Measurements from ENCODE around the gene POLR2A.
"Not testable (repeated sequence)": the region's sequence is repeated elsewhere in the genome, so short reads cannot be mapped to it uniquely, and the experiment has no call there.

POLR2A gene

GRCh38 chr17:7460850-7461660 is 23.1 kb upstream of the POLR2A start:
- no peak for DNase-seq

- DNase-seq = no peak
Observed at GRCh38 chr17:7462474-7463371, 21.4 kb upstream of the POLR2A start.

GRCh38 chr17:7463372-7463846 is 20.8 kb upstream of the POLR2A start:
- DNase-seq = no peak

GRCh38 chr17:7464081-7464480 is 20.1 kb upstream of the POLR2A start:
- no peak for DNase-seq

GRCh38 chr17:7465597-7466275 is 18.4 kb upstream of the POLR2A start:
- no peak for DNase-seq

- no peak for DNase-seq
Observed at GRCh38 chr17:7466318-7466638, 17.9 kb upstream of the POLR2A start.

GRCh38 chr17:7466639-7467341 is 17.4 kb upstream of the POLR2A start:
- DNase-seq = no peak

- no peak for DNase-seq
Observed at GRCh38 chr17:7467498-7467897, 16.7 kb upstream of the POLR2A start.

- no peak for DNase-seq
Observed at GRCh38 chr17:7468290-7468689, 15.9 kb upstream of the POLR2A start.

GRCh38 chr17:7468804-7469389 is 15.3 kb upstream of the POLR2A start:
- no peak for DNase-seq

GRCh38 chr17:7469843-7470242 is 14.3 kb upstream of the POLR2A start:
- not testable (repeated sequence) for DNase-seq

- DNase-seq = not testable (repeated sequence)
Observed at GRCh38 chr17:7470457-7470973, 13.7 kb upstream of the POLR2A start.

GRCh38 chr17:7471729-7472128 is 12.4 kb upstream of the POLR2A start:
- DNase-seq = no peak

- DNase-seq = not testable (repeated sequence)
Observed at GRCh38 chr17:7474767-7475166, 9.4 kb upstream of the POLR2A start.

GRCh38 chr17:7475764-7476422 is 8.3 kb upstream of the POLR2A start:
- DNase-seq = no peak

- no peak for DNase-seq
Observed at GRCh38 chr17:7476494-7476893, 7.7 kb upstream of the POLR2A start.

- DNase-seq = no peak
Observed at GRCh38 chr17:7476951-7477350, 7.2 kb upstream of the POLR2A start.

GRCh38 chr17:7477392-7478275 is 6.5 kb upstream of the POLR2A start:
- no peak for DNase-seq

GRCh38 chr17:7478276-7479212 is 5.6 kb upstream of the POLR2A start:
- DNase-seq = no peak

Data from GOT3 (cell line).